CMK (cell line): Measurements from ENCODE around the gene MAPT.
A peak's percentile ranks its signal among the peaks of the same experiment; 100 is the strongest.
"Not testable (repeated sequence)": the region's sequence is repeated elsewhere in the genome, so short reads cannot be mapped to it uniquely, and the experiment has no call there.

Source experiments
- DNase-seq: peaks from one replicate; pipeline ENCODE4 v3.0.0-alpha.2; 2010; ENCODE audit warnings: low read depth

Gene MAPT

GRCh38 chr17:45992904-45993303, 98.5 kb downstream of the MAPT start:
- DNase-seq = no peak

- DNase-seq = no peak
Observed at GRCh38 chr17:45993962-45994627, 99.7 kb downstream of the MAPT start.

- DNase-seq = no peak
Observed at GRCh38 chr17:45994987-45995386, 100.6 kb downstream of the MAPT start.

GRCh38 chr17:45995627-45996270, 101.4 kb downstream of the MAPT start:
- no peak for DNase-seq

- no peak for DNase-seq
Observed at GRCh38 chr17:45996282-45996937, 102.1 kb downstream of the MAPT start.

- no peak for DNase-seq
Observed at GRCh38 chr17:45997166-45997565, 102.8 kb downstream of the MAPT start.

GRCh38 chr17:45997624-45998023, 103.3 kb downstream of the MAPT start:
- DNase-seq = no peak

- no peak for DNase-seq
Observed at GRCh38 chr17:45998987-45999899, 104.9 kb downstream of the MAPT start, which contains the start of gene STH. TSS of gene STH (plus strand) at chr17:45999250. CDS start at chr17:45999280, 30 bp downstream.

- no peak for DNase-seq
Observed at GRCh38 chr17:45999900-46000290, 105.5 kb downstream of the MAPT start.

GRCh38 chr17:46000292-46000691, 105.9 kb downstream of the MAPT start:
- DNase-seq = no peak

- DNase-seq = no peak
Observed at GRCh38 chr17:46000757-46001156, 106.4 kb downstream of the MAPT start.

GRCh38 chr17:46001390-46002310, 107.3 kb downstream of the MAPT start:
- DNase-seq = no peak

GRCh38 chr17:46002311-46002972, 108.1 kb downstream of the MAPT start:
- DNase-seq = peak; percentile 11

GRCh38 chr17:46002973-46003316, 108.6 kb downstream of the MAPT start:
- no peak for DNase-seq

GRCh38 chr17:46003907-46004748, 109.8 kb downstream of the MAPT start:
- no peak for DNase-seq

GRCh38 chr17:46006082-46006481, 111.7 kb downstream of the MAPT start:
- DNase-seq = not testable (repeated sequence)

GRCh38 chr17:46007461-46007965, 113.2 kb downstream of the MAPT start:
- DNase-seq = no peak

GRCh38 chr17:46008591-46008990, 114.2 kb downstream of the MAPT start:
- no peak for DNase-seq
